Right lung (tissue), 5 donors: ENCODE measurements around the gene DISP3. TPM values are rescaled to one million over a fixed set of nuclear protein-coding genes. Genes with fewer than 3 reads are reported as not detected.

Source experiments
- DNase-seq, 2 donors: peaks; one replicate each; pipeline ENCODE4 v3.0.0-alpha.2; 2013
- polyA plus RNA-seq, 5 donors: library from polyadenylated mRNA; unstranded; fragments of 120-200 nt; gene quantifications; one replicate each; pipeline versions ENCODE4 v1.2.1 to v1.2.3, GENCODE V29; 2013; ENCODE audit warnings: inconsistent platforms in 1 of 5, low replicate concordance in 1 of 5; ENCODE audit not compliant: insufficient read length in 5 of 5, insufficient read depth in 1 of 5

DISP3 gene
- polyA plus RNA-seq, 5 donors: 0.42 to 0.89 (median 0.50) TPM

DNA sequence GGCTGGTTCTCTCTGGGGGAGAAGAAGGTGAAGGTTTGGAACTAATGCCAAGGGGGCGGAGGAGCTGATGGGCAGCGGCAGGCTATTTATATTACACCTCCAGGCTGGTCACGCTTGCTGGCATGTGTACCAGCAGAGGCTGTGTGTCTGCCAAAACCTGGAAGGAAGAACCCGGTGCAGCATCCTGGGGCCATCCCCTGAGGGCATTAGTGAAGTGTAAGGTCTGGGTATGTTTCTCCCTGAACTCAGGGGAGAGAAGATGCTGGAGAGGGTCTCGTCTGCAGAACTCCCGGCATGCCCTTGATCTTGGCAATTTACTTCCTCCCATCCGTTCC, 5.3 kb downstream of the DISP3 start:
- DNase-seq: no peak

- DNase-seq: no peak
Observed at GRCh38 chr1:11485191-11485590, 6.2 kb downstream of the DISP3 start.

DNA sequence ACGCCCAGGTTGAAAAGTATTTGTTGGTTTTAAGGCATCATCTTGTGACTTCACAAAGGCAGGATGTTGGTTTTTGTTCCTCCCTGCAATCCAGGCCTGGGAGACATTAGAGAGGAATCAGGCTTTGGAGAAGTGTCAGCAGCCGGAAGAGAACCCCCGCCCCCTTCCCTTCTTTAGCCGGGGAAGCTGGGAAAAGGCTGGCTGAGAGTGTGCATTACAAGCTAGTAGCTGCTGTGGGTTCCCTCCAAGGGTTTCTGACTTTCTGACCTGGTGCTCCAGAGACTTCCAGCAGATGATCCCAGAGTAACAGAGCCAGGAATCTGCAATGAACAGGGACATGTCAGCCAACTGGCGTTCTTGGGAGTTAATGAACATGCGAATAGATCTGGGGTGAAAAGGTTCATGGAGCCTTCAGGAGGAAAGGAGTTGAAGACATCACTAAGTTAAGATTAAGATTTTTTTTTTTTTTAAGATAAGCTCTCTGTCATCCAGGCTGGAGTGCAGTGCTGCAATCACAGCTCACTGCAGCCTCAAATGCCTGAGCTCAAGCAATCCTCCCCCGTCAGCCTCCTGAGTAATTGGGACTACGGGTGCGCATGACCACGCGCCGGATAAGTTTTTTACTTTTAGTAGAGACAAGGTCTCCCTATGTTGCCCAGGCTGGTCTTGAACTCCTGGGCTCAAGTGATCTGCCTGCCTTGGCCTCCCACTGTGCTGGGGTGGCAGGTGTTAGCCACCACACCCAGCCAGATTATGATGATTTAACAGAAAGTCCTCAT, 7.5 kb downstream of the DISP3 start:
- DNase-seq: peak in 1 of 2 donors; percentile 32

- no peak for DNase-seq
Observed at GRCh38 chr1:11487196-11487751, 8.3 kb downstream of the DISP3 start.

DNA sequence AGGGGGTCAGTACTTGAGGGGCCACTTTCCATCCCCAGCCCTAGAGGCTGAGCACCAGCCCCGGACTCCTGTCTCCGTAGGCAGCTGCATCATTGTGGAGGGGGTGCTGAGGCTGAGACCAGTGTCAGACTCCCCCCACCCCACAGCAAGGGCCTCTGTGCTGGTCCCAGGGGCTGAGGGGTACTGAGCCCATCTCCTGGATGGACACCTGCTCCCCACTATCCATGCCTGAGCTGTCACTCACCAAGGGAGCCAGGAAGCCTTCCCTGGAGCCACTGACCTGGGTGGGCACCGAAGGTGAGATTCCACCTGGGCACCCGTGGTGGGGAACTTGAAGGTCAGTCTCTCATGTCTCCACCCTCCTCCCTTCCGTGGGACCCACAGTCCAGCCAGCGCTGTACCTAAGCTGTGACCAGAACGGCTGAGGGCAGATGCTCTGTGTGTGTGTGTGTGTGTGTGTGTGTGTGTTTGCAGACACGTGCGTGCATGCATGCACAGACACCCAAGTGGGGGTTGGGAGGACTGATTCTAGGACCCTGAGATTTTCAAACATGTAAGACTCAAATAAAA, 9.3 kb downstream of the DISP3 start:
- no peak for DNase-seq

DNA sequence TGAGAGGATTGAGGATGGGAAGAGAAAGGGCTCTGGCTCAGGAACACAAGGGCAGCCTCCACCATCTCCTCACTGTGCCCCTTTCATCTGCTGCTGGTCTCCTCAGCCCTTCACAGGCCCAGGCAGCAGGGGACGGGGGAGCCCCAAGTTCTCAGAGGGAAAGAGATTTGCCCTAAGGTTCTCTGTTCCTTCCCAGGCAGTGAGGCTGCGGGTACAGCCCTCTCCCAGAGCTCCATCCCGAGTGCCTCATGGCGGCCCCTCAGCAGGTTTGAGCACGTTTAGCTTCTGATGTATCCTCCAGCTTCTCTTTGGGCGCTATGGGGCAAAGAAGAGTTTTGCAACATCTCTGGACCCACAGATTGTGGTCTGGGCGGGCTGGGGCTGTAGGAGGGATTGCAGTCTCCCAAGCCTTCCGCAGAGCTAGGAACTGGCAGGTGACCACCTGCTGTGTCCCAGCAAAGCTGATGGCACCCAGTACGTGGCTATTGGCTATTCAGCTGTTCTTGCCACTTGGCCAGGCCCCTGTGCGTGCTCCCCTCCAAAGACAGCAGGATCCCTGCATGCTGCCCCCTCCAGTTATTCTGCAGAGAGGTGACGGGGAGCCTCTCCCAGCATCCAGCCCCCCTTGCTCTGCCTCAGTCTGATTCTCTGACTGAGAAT, 10.1 kb downstream of the DISP3 start:
- DNase-seq: no peak

GRCh38 chr1:11492235-11492634, 13.3 kb downstream of the DISP3 start:
- DNase-seq: no peak

GRCh38 chr1:11493972-11494655, 15.2 kb downstream of the DISP3 start:
- no peak for DNase-seq

DNA sequence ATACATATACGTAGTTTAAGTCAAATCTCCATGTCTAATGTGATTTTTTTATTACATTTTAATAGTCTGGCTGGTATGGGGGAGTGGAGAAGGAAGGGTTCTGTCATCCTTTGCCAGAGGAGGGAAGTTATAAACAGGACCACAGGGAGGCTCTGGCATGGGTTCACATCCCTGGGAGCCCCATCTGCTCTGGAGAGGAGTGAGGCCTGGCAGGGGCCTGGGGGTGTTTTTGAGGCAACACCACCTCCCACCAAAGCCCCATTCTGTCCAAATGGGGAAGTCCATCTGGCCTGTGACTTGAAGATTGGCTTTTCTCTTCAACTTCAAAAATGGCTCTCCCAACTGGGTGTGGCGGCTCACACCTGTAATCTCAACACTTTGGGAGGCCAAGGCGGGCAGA, 15.8 kb downstream of the DISP3 start:
- no peak for DNase-seq

DNA sequence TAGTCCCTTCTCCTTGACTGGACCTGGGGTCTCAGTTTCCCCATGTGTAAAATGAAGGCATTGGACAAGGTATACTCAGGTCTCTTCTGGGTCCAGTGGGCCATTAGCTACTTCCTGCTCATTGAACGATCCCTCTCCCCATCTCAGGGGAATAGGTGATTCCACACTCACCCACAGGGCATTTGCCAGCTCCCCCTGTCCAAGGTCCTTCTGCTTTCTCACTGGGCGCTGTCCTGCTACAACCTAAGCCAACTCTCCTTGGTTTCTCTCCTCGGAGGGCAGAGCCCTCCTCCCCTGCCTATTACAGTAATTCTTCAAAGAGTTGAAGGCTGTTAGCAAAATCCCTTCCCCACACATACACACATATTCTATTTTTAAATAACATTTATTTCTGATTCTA, 16.6 kb downstream of the DISP3 start:
- no peak for DNase-seq

DNA sequence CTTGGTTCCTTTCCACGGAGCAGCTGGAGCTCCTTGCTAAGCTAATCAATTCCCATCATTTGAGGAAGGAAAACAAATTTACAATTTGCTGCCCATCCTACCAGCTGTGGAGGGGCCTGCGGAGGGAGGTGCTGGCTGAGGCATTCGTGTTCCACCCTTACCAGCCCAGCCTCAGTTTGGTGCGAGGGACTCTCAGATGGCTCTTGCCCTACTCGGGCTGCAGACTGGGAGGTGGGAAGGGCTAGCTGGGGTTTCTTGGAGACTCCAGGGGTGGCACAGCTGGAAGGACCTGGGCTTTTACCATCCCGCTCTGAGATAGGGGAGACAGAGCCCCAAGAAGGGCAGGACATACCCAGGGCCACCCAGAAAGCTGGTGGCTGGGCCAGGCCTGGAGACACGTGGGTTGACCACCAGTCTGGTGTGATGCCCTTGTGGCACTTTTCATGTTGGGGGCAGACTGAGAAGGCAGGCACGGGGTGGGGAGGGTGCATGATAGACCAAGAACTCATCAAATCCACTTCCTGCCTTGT, 17.7 kb downstream of the DISP3 start:
- no peak for DNase-seq

GRCh38 chr1:11498956-11499594, 20.1 kb downstream of the DISP3 start:
- DNase-seq: no peak

DNA sequence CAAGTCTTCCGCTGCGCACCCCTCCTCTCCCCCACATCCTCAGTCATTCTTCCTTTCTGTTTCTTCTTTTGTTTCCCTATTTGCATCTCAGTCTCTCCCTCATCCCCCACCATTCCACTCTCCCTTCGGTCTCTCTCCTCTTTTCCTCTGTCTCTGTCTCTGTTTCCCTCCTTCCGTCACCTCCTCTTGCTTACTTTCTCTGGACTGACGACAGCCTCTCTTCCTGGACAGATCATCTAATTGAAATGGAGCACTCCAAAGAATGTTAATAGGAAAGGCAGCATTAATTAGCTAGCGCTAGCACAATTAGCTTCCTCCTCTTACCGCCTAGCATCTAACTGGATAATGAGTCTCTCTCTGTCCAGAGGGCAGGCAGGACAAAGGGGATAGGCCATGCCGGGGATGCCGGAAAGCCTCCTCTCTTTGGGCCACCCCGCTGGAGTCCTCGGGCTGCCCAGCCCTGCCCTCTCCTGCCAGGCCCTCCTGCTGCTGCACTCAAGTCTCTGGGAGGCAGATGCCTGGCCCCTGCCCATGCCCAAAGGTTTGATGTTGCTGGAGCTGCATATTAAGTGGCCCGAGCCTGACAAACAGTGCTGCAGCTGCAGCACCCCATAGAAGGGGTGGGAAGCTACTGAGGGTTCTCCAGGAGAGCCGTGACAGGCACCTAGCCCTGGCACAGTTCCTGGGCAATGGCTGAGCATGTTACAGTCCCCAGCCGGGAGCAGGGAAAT, 20.8 kb downstream of the DISP3 start:
- DNase-seq: no peak

DNA sequence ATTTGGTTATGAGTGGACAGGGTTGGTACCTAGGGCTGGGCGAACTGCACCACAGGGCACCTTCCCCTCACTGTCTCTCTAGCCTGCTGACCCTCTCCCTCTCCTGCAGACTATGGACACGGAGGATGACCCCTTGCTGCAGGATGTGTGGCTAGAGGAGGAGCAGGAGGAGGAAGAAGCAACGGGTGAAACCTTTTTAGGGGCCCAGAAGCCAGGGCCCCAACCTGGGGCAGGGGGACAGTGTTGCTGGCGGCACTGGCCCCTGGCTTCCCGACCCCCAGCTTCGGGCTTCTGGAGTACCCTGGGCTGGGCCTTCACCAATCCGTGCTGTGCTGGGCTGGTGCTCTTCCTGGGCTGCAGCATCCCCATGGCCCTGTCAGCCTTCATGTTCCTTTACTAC, 21.9 kb downstream of the DISP3 start:
- DNase-seq: no peak

GRCh38 chr1:11501491-11501897, 22.5 kb downstream of the DISP3 start:
- peak in 1 of 2 donors; percentile 42 for DNase-seq

GRCh38 chr1:11501906-11502485, 23.0 kb downstream of the DISP3 start:
- DNase-seq: no peak

DNA sequence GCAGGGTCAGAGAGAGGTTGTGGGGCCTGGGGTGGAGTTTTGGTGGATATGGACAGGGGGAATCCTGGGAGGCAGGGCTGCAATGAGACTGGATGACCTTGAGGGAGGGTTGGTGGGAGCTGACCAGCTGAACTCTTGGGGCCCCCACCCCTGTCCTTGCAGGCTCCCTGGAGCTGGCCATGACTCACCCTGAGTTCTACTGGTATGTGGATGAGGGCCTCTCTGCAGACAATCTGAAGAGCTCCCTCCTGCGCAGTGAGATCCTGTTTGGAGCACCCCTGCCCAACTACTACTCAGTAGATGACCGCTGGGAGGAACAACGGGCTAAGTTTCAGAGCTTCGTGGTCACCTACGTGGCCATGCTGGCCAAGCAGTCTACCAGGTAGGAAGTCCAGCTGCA, 23.6 kb downstream of the DISP3 start:
- DNase-seq: no peak

DNA sequence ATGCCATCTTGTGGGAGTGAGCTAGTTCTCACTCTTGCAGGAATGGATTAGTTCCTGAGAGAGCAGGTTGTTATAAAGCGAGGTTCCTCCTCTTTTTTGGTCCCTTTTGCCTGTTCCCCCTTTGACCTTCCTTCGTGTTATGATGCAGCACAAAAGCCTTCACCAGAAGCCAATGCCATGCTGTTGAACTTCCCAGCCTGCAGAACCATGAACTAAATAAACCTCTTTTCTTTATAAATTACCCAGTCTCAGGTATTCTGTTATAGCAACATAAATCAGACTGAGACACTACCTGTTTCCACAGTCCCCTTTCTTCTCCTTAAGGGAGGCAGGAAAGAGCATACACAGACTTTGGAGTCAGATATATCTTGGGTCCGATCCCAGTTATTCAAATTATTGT, 25.6 kb downstream of the DISP3 start:
- DNase-seq: no peak

- no peak for DNase-seq
Observed at GRCh38 chr1:11505591-11506538, 26.9 kb downstream of the DISP3 start.
